ENCODE measurements around the gene ATP5F1A.
"Not testable (repeated sequence)": the region's sequence is repeated elsewhere in the genome, so short reads cannot be mapped to it uniquely, and the experiment has no call there.

Gene ATP5F1A

DNA sequence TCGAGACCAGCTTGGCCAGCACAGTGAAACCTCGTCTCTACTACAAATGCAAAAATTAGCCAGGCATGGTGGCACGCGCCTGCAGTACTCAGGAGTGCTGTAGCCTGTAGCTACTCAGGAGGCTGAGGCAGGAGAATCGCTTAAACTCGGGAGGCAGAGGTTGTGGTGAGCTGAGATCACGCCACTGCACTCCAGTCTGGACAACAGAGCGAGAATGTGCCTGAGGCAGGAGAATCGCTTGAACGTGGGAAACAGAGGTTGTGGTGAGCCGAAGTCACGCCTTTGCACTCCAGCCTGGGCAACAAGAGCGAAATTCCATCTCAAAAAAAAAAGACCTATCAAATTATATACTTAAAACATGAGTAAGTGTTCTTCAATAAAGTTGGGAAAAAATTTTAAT, 50.7 kb downstream of the ATP5F1A start:
- H3K4me3 Mint-ChIP-seq; intact Hi-C loops (cut with micrococcal nuclease); H3K9me3 Mint-ChIP-seq; H3K27ac Mint-ChIP-seq; H3K27me3 Mint-ChIP-seq: not testable (repeated sequence)
- Mint-ChIP-seq H3K4me1 (ENCODE audit: low read depth) (peaks cover 48% of the 10 kb centered on the region), H3K36me3 (ENCODE audit: low read depth) (peaks cover 37% of the 10 kb centered on the region)

DNA sequence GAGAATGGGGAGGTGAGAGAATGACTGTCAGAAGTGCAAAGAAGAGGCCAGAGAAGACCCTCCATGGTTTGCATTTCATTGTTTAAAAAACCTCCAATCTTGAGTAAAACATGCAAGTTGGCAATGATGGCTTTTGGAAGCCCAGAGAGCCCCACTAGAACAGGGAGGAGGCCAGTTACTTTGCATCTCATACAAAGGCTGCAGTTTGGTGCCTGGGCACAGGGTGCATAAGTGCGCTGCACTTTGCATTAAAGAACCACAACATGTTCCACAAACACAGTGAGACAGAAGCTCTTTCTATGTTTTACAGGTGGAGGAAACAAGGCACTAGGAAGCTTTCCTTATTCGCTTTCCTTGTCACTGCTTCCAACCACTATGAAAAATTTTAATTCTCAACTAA, 51.4 kb downstream of the ATP5F1A start:
- Mint-ChIP-seq H3K4me1 (ENCODE audit: low read depth) (peaks cover 48% of the 10 kb centered on the region), H3K27me3 (peaks cover 1% of the 10 kb centered on the region), H3K27ac (no peak overlapping the region), H3K36me3 (ENCODE audit: low read depth) (peaks cover 43% of the 10 kb centered on the region), H3K4me3 (no peak overlapping the region), H3K9me3 (no peaks in the 10 kb centered on the region)
- intact Hi-C loops (cut with micrococcal nuclease), result no loop called here

GRCh38 chr18:46046126-46046525, 52.0 kb downstream of the ATP5F1A start:
- intact Hi-C loops (cut with micrococcal nuclease), result no loop called here
- Mint-ChIP-seq H3K4me1 (ENCODE audit: low read depth) (peaks cover 49% of the 10 kb centered on the region), H3K27ac (no peak overlapping the region), H3K27me3 (peaks cover 1% of the 10 kb centered on the region), H3K4me3 (no peak overlapping the region), H3K9me3 (no peaks in the 10 kb centered on the region), H3K36me3 (ENCODE audit: low read depth) (peaks cover 43% of the 10 kb centered on the region)

GRCh38 chr18:46042571-46043123, 55.4 kb downstream of the ATP5F1A start:
- Mint-ChIP-seq H3K36me3 (ENCODE audit: low read depth) (peaks cover 69% of the 10 kb centered on the region), H3K4me3 (peak overlapping the region; percentile 56), H3K27ac (peak overlapping the region; percentile 68), H3K9me3 (no peaks in the 10 kb centered on the region), H3K4me1 (ENCODE audit: low read depth) (peaks cover 73% of the 10 kb centered on the region), H3K27me3 (peaks cover 1% of the 10 kb centered on the region)
- intact Hi-C loops (cut with micrococcal nuclease), result loop anchor here (5.0 kb wide), 1 partner anchor 35 kb away; no protein-coding TSS in a partner anchor

- Mint-ChIP-seq H3K27me3 (peaks cover 1% of the 10 kb centered on the region), H3K4me3 (peak overlapping the region; percentile 0), H3K36me3 (ENCODE audit: low read depth) (peaks cover 68% of the 10 kb centered on the region), H3K4me1 (ENCODE audit: low read depth) (peaks cover 81% of the 10 kb centered on the region), H3K27ac (peak overlapping the region; percentile 71), H3K9me3 (no peaks in the 10 kb centered on the region)
- intact Hi-C loops (cut with micrococcal nuclease), result loop anchor here (5.0 kb wide), 1 partner anchor 33 kb away; no protein-coding TSS in a partner anchor
Observed at GRCh38 chr18:46040747-46041104, 57.4 kb downstream of the ATP5F1A start.

DNA sequence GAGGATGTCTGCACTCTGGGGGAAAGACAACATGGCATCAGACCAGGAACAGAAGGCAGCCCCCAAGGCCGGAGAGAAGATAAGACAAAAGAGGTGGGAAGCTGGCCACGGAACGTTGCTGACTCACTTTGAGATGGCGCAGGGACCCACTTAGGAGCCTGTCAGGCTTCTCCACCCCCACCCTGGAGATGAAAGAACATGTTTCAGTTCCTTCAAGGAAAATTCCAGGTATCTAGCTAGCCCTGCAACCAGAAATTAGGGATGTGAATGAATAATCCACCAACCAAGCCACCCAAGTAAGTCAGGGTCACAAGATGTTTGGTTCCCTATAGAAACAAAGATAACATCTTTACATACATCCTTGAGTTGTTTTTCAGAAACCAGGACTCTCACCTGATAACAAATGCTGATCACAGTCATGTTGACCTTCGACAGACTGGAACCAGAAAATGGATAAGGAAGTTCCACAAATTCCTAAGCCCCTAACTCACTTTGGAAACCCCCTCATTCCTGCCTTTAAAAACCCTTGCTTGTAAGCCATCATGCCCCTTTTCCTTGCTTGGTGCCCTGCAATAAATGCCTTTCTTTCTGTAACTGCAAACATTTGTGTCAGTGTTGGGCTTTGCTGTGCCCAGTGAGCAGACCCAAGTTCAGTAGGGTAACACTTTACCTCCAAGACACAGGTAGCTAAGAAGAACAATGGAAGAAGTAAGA, 57.9 kb downstream of the ATP5F1A start:
- Mint-ChIP-seq H3K9me3 (no peaks in the 10 kb centered on the region), H3K4me1 (ENCODE audit: low read depth) (peaks cover 86% of the 10 kb centered on the region), H3K36me3 (ENCODE audit: low read depth) (peaks cover 68% of the 10 kb centered on the region), H3K27ac (peak overlapping the region; percentile 71), H3K4me3 (peak overlapping the region; percentile 0), H3K27me3 (peaks cover 1% of the 10 kb centered on the region)
- intact Hi-C loops (cut with micrococcal nuclease), result loop anchor here (5.0 kb wide), 1 partner anchor 33 kb away; no protein-coding TSS in a partner anchor

- Mint-ChIP-seq H3K27me3 (peaks cover 4% of the 10 kb centered on the region), H3K9me3 (no peaks in the 10 kb centered on the region), H3K36me3 (ENCODE audit: low read depth) (peaks cover 79% of the 10 kb centered on the region), H3K4me3 (no peak overlapping the region), H3K4me1 (ENCODE audit: low read depth) (peaks cover 90% of the 10 kb centered on the region), H3K27ac (peak overlapping the region; percentile 64)
- intact Hi-C loops (cut with micrococcal nuclease), result no loop called here
Observed at GRCh38 chr18:46037512-46038305, 60.4 kb downstream of the ATP5F1A start.

- Mint-ChIP-seq H3K4me1 (ENCODE audit: low read depth) (peaks cover 88% of the 10 kb centered on the region), H3K27me3 (peaks cover 3% of the 10 kb centered on the region), H3K4me3 (no peak overlapping the region), H3K9me3 (no peaks in the 10 kb centered on the region), H3K36me3 (ENCODE audit: low read depth) (peaks cover 83% of the 10 kb centered on the region), H3K27ac (no peak overlapping the region)
- intact Hi-C loops (cut with micrococcal nuclease), result no loop called here
Observed at GRCh38 chr18:46035696-46036680, 62.1 kb downstream of the ATP5F1A start.

- intact Hi-C loops (cut with micrococcal nuclease), result loop anchor here (5.0 kb wide), 1 partner anchor 38 kb away; the partner anchor contains the start of gene PSTPIP2
- H3K9me3 Mint-ChIP-seq, result no peaks in the 10 kb centered on the region
- H3K27ac Mint-ChIP-seq, result no peak overlapping the region
- peaks cover 82% of the 10 kb centered on the region for H3K36me3 Mint-ChIP-seq (ENCODE audit: low read depth)
- H3K4me1 Mint-ChIP-seq (ENCODE audit: low read depth), result peaks cover 82% of the 10 kb centered on the region
- peaks cover 7% of the 10 kb centered on the region for H3K27me3 Mint-ChIP-seq
- no peak overlapping the region for H3K4me3 Mint-ChIP-seq
Observed at GRCh38 chr18:46034230-46034629, 63.9 kb downstream of the ATP5F1A start.

GRCh38 chr18:46031741-46032140, 66.4 kb downstream of the ATP5F1A start:
- Mint-ChIP-seq H3K4me3 (no peak overlapping the region), H3K4me1 (ENCODE audit: low read depth) (peaks cover 66% of the 10 kb centered on the region), H3K36me3 (ENCODE audit: low read depth) (peaks cover 73% of the 10 kb centered on the region), H3K9me3 (no peaks in the 10 kb centered on the region), H3K27ac (no peak overlapping the region), H3K27me3 (peaks cover 17% of the 10 kb centered on the region)
- intact Hi-C loops (cut with micrococcal nuclease), result loop anchor here (5.0 kb wide), 1 partner anchor 41 kb away; the partner anchor contains the start of gene PSTPIP2

Measured in dendritic cell treated with granulocyte-macrophage colony-stimulating factor and Interleukin-4, amounts not matched to agents 40 ng/mL and 50 ng/mL, for 4 days (primary cell).